HepG2 (cell line): ENCODE measurements around the gene SAMD10. TPM values are rescaled to one million over a fixed set of nuclear protein-coding genes. Genes with fewer than 3 reads are reported as not detected.

Source experiments
- CHCHD3 ChIP-seq: sonication (generic); formaldehyde crosslinking; IDR thresholded peaks from 2 replicates; pipeline ENCODE4 v1.8.0; 2022; ENCODE audit warnings: mild to moderate bottlenecking, missing genetic modification reagents, moderate library complexity
- FUBP1 ChIP-seq: sonication (generic); formaldehyde crosslinking; IDR thresholded peaks from 2 replicates; pipeline ENCODE4 v1.5.1; 2020; ENCODE audit warnings: missing genetic modification reagents, mild to moderate bottlenecking, borderline replicate concordance
- HMGXB3 ChIP-seq: sonication (generic); formaldehyde crosslinking; IDR thresholded peaks from 2 replicates; pipeline ENCODE4 v1.4.0; 2020; ENCODE audit warnings: missing genetic modification reagents, borderline replicate concordance
- MEIS2 ChIP-seq: sonication (generic); formaldehyde crosslinking; IDR thresholded peaks from 2 replicates; pipeline ENCODE4 v1.9.0; 2021; ENCODE audit warnings: mild to moderate bottlenecking, missing genetic modification reagents
- MXD3 ChIP-seq: IDR thresholded peaks from 2 replicates; pipeline ENCODE4 v1.6.1; 2016; ENCODE audit warnings: mild to moderate bottlenecking, missing biosample characterization, missing genetic modification reagents
- PHF5A ChIP-seq: IDR thresholded peaks from one replicate; pipeline ENCODE4 v1.6.1; 2018; ENCODE audit warnings: low read depth, missing genetic modification reagents; ENCODE audit not compliant: unreplicated experiment
- U2AF2 ChIP-seq: fragments of 200-400 bp; formaldehyde crosslinking; IDR thresholded peaks from 2 replicates; pipeline ENCODE4 v1.6.1; 2017; ENCODE audit warnings: low read depth, mild to moderate bottlenecking, low read length
- ZFP41 ChIP-seq: sonication (generic); formaldehyde crosslinking; IDR thresholded peaks from 2 replicates; pipeline ENCODE4 v1.4.0; 2020; ENCODE audit warnings: mild to moderate bottlenecking, missing genetic modification reagents, borderline replicate concordance
- ZFP82 ChIP-seq: sonication (generic); formaldehyde crosslinking; IDR thresholded peaks from 2 replicates; pipeline ENCODE4 v1.5.1; 2020; ENCODE audit warnings: mild to moderate bottlenecking, missing genetic modification reagents, borderline replicate concordance
- ZFYVE20 ChIP-seq: sonication (generic); formaldehyde crosslinking; IDR thresholded peaks from 2 replicates; pipeline ENCODE4 v1.8.0; 2023; ENCODE audit warnings: low read depth, mild to moderate bottlenecking, moderate library complexity, missing genetic modification reagents, borderline replicate concordance
- ZNF235 ChIP-seq: sonication (generic); formaldehyde crosslinking; IDR thresholded peaks from 2 replicates; pipeline ENCODE4 v1.8.1; 2023; ENCODE audit warnings: mild to moderate bottlenecking, missing genetic modification reagents, borderline replicate concordance
- ZNF335 ChIP-seq: sonication (generic); formaldehyde crosslinking; IDR thresholded peaks from 2 replicates; pipeline ENCODE4 v1.4.0; 2020; ENCODE audit warnings: missing genetic modification reagents
- ZNF414 ChIP-seq: sonication (generic); formaldehyde crosslinking; IDR thresholded peaks from 2 replicates; pipeline ENCODE4 v1.5.0; 2020; ENCODE audit warnings: missing genetic modification reagents
- ZNF543 ChIP-seq: sonication (generic); formaldehyde crosslinking; IDR thresholded peaks from 2 replicates; pipeline ENCODE4 v1.4.0; 2020; ENCODE audit warnings: mild to moderate bottlenecking, missing genetic modification reagents
- ZNF558 ChIP-seq: sonication (generic); formaldehyde crosslinking; IDR thresholded peaks from 2 replicates; pipeline ENCODE4 v1.9.0; 2022; ENCODE audit warnings: mild to moderate bottlenecking, missing genetic modification reagents, borderline replicate concordance
- ZNF678 ChIP-seq: sonication (generic); formaldehyde crosslinking; IDR thresholded peaks from 2 replicates; pipeline ENCODE4 v1.4.0; 2020; ENCODE audit warnings: mild to moderate bottlenecking, missing genetic modification reagents
- ZNF75D ChIP-seq: sonication (generic); formaldehyde crosslinking; IDR thresholded peaks from 2 replicates; pipeline ENCODE4 v1.8.1; 2023; ENCODE audit warnings: missing genetic modification reagents, mild to moderate bottlenecking, borderline replicate concordance
- polyA plus RNA-seq, 8 experiments: library from polyadenylated mRNA; depleted of rRNA in 3 of 8; stranded (reverse) in 7 of 8; unstranded in 1 of 8; fragments of >200 nt; fragmentation: Illumina TruSeq in 4 of 8; extraction: Trizol in 4 of 8; gene quantifications; 2 replicates each; pipeline versions ENCODE4 v1.2.1 to v1.2.3, GENCODE V29; 2011 to 2016; ENCODE audit warnings: low read depth in 4 of 8, missing spikeins in 1 of 8, mixed read lengths in 1 of 8; ENCODE audit not compliant: insufficient read depth in 1 of 8
- total RNA-seq, 5 experiments: library from RNA; depleted of rRNA; stranded (reverse); fragments of >200 nt; fragmentation: Illumina TruSeq; extraction: Trizol; gene quantifications; 2 replicates each; pipeline ENCODE4 v1.2.3, GENCODE V29; 2016; ENCODE audit warnings: low read depth in 1 of 5

The SAMD10 gene
- total and polyA plus RNA-seq, 2 of the 13 experiments (the other 11 are each of a cell fraction or from before 2014, with no cell fraction given) = 6.1 to 11.0 TPM

GRCh38 chr20:64024141-64024990 is 44.9 kb upstream of the SAMD10 start (continued):
- TF ChIP-seq FUBP1 (CRISPR knock-in tag) (no peak; the same call in 1 of the 2 replicates), ZFP41 (CRISPR knock-in tag) (no peak), ZNF543 (no peak; the same call in 1 of the 2 replicates), MEIS2 (peak; percentile 42; the same call in 1 of the 2 replicates), PHF5A (CRISPR knock-in tag) (no peak), U2AF2 (no peak), ZNF335 (CRISPR knock-in tag) (0 out of 2 replicates have a peak, but pooled peaks have one; percentile 55), ZNF414 (CRISPR knock-in tag) (peak; percentile 91; the same call in 1 of the 2 replicates), MXD3 (CRISPR knock-in tag) (peak; percentile 26; the same call in 1 of the 2 replicates), ZNF558 (CRISPR knock-in tag) (no peak), ZFP82 (CRISPR knock-in tag) (no peak), ZNF75D (CRISPR knock-in tag) (no peak), ZNF678 (CRISPR knock-in tag) (no peak), HMGXB3 (CRISPR knock-in tag) (peak; percentile 41; the same call in 1 of the 2 replicates), ZNF235 (CRISPR knock-in tag) (no peak), CHCHD3 (no peak), ZFYVE20 (CRISPR knock-in tag) (no peak; the same call in 1 of the 2 replicates)
